Measurements from ENCODE around the gene HOPX.
"Not testable (repeated sequence)": the region's sequence is repeated elsewhere in the genome, so short reads cannot be mapped to it uniquely, and the experiment has no call there.

Gene HOPX

GRCh38 chr4:56686537-56687231 is 5.6 kb upstream of the HOPX start:
- DNase-seq: no peak

GRCh38 chr4:56684320-56685050 is 3.4 kb upstream of the HOPX start:
- no peak for DNase-seq

- DNase-seq: no peak
These were observed 2.4 kb upstream of the HOPX start for GRCh38 chr4:56683455-56683854.

GRCh38 chr4:56681853-56682525 is 893 bp upstream of the HOPX start:
- DNase-seq: no peak

- no peak for DNase-seq
These were observed 830 bp downstream of the HOPX start for GRCh38 chr4:56680266-56680665.

- DNase-seq: no peak
These were observed 3.4 kb downstream of the HOPX start for GRCh38 chr4:56677711-56678110.

- DNase-seq: no peak
These were observed 6.1 kb downstream of the HOPX start for GRCh38 chr4:56674984-56675383.

GRCh38 chr4:56671860-56672259 is 9.2 kb downstream of the HOPX start:
- no peak for DNase-seq

GRCh38 chr4:56671373-56671772 is 9.7 kb downstream of the HOPX start:
- DNase-seq: no peak

GRCh38 chr4:56668267-56668666 is 12.8 kb downstream of the HOPX start:
- DNase-seq: no peak

- DNase-seq: not testable (repeated sequence)
These were observed 13.7 kb downstream of the HOPX start for GRCh38 chr4:56667396-56667795.

- DNase-seq: no peak
These were observed 14.8 kb downstream of the HOPX start for GRCh38 chr4:56666279-56666678.

- no peak for DNase-seq
These were observed 15.3 kb downstream of the HOPX start for GRCh38 chr4:56665781-56666180.

- no peak for DNase-seq
These were observed 18.2 kb downstream of the HOPX start for GRCh38 chr4:56662782-56663468.

GRCh38 chr4:56659946-56660345 is 21.1 kb downstream of the HOPX start:
- no peak for DNase-seq

- no peak for DNase-seq
These were observed 22.6 kb downstream of the HOPX start for GRCh38 chr4:56658528-56658927.

GRCh38 chr4:56657818-56658217 is 23.3 kb downstream of the HOPX start:
- no peak for DNase-seq

GRCh38 chr4:56657128-56657527 is 24.0 kb downstream of the HOPX start:
- no peak for DNase-seq

- no peak for DNase-seq
These were observed 24.8 kb downstream of the HOPX start for GRCh38 chr4:56656346-56656643.

- no peak for DNase-seq
These were observed 25.3 kb downstream of the HOPX start for GRCh38 chr4:56655627-56656345.

GRCh38 chr4:56655209-56655626 is 25.9 kb downstream of the HOPX start:
- no peak for DNase-seq

GRCh38 chr4:56654238-56654632 is 26.9 kb downstream of the HOPX start:
- no peak for DNase-seq
